Choroid plexus epithelial cell (primary cell): Measurements from ENCODE around the gene PRTFDC1.

Experiments used
- DNase-seq: peaks from one replicate; pipeline ENCODE4 v3.0.0-alpha.2; 2010; ENCODE audit warnings: low read depth
- H3K4me3 ChIP-seq: 2 replicates; pipeline ENCODE4 v1.5.1; 2011; ENCODE audit warnings: low read depth, mild to moderate bottlenecking, control low read depth, low read length, moderate library complexity
- CTCF ChIP-seq: conservative IDR thresholded peaks from 2 replicates; pipeline ENCODE4 v1.5.1; 2011; ENCODE audit warnings: low read depth, mild to moderate bottlenecking, control low read depth, inconsistent platforms, low read length, moderate library complexity

The PRTFDC1 gene

GRCh38 chr10:24915304-24915703 is 37.1 kb downstream of the PRTFDC1 start:
- no peak for TF ChIP-seq CTCF
- H3K4me3 ChIP-seq = no peak overlapping the region
- DNase-seq = no peak

GRCh38 chr10:24914148-24914547 is 38.3 kb downstream of the PRTFDC1 start:
- no peak for DNase-seq
- no peak for TF ChIP-seq CTCF
- H3K4me3 ChIP-seq = no peak overlapping the region

GRCh38 chr10:24912215-24912614 is 40.2 kb downstream of the PRTFDC1 start:
- no peak for TF ChIP-seq CTCF
- DNase-seq = peak; percentile 58
- no peak overlapping the region for H3K4me3 ChIP-seq

- H3K4me3 ChIP-seq = no peak overlapping the region
- no peak for DNase-seq
- TF ChIP-seq CTCF = no peak
These were observed 41.4 kb downstream of the PRTFDC1 start for GRCh38 chr10:24911029-24911428.

- TF ChIP-seq CTCF = no peak
- no peak for DNase-seq
- H3K4me3 ChIP-seq = no peak overlapping the region
These were observed 41.8 kb downstream of the PRTFDC1 start for GRCh38 chr10:24910574-24910973.

- no peak for TF ChIP-seq CTCF
- H3K4me3 ChIP-seq = no peak overlapping the region
- DNase-seq = peak; percentile 72
These were observed 43.5 kb downstream of the PRTFDC1 start for GRCh38 chr10:24908793-24909423.

GRCh38 chr10:24907956-24908355 is 44.5 kb downstream of the PRTFDC1 start:
- no peak overlapping the region for H3K4me3 ChIP-seq
- no peak for DNase-seq
- no peak for TF ChIP-seq CTCF
